ENCODE results near the gene C14orf132. TPM values are rescaled to one million over a fixed set of nuclear protein-coding genes. Genes with fewer than 3 reads are reported as not detected.

Gene C14orf132
- total RNA-seq, 1 donor from 2014 or later, result 8.0 TPM

GRCh38 chr14:96121660-96122395 lies 82.7 kb downstream of the C14orf132 start:
- H3K27me3 Mint-ChIP-seq (ENCODE audit: low read depth, unreplicated experiment), result peaks cover 5% of the 10 kb centered on the region
- Histone ChIP-seq H3K27me3 (ENCODE audit: insufficient read depth, low read length) (no peaks in the 10 kb centered on the region), H3K4me3 (ENCODE audit: insufficient read depth, low read depth, low read length) (no peak overlapping the region), H3K9me3 (ENCODE audit: insufficient read depth, low read depth, low read length) (no peaks in the 10 kb centered on the region), H3K4me1 (ENCODE audit: insufficient read depth, low read length) (peaks cover 5% of the 10 kb centered on the region), H4K20me1 (ENCODE audit: insufficient read depth, low read length) (no peaks in the 10 kb centered on the region), H3K4me2 (ENCODE audit: low read length) (peak overlapping the region; percentile 17), H3K9ac (ENCODE audit: low read length) (no peak overlapping the region), H3K36me3 (ENCODE audit: insufficient read depth, low read length) (no peaks in the 10 kb centered on the region), H3K27ac (ENCODE audit: low read depth, low read length) (peak overlapping the region; percentile 11), H3K79me2 (ENCODE audit: insufficient read depth, low read length) (no peaks in the 10 kb centered on the region), H2AFZ (ENCODE audit: low read depth, low read length) (no peak overlapping the region)
- H3K9me3 Mint-ChIP-seq (ENCODE audit: unreplicated experiment), result no peaks in the 10 kb centered on the region
- FAIRE-seq, result no peak
- no peak overlapping the region for H3K4me3 Mint-ChIP-seq (ENCODE audit: unreplicated experiment)
- peaks cover 31% of the 10 kb centered on the region for H3K4me1 Mint-ChIP-seq (ENCODE audit: low read depth, unreplicated experiment)
- TF ChIP-seq EZH2 (IDR thresholded peaks at IDR 0.05; ENCODE audit: insufficient read depth, low read length) (no peak), CTCF (IDR thresholded peaks at IDR 0.05; ENCODE audit: insufficient read depth, low read depth, low read length) (no peak)
- DNase-seq (ENCODE audit: low read depth), result peak; percentile 71
- H3K27ac Mint-ChIP-seq (ENCODE audit: unreplicated experiment), result peak overlapping the region; percentile 62
- no peaks in the 10 kb centered on the region for H3K36me3 Mint-ChIP-seq (ENCODE audit: low read depth, unreplicated experiment)

- no peak for FAIRE-seq
- TF ChIP-seq CTCF (IDR thresholded peaks at IDR 0.05; ENCODE audit: insufficient read depth, low read depth, low read length), result no peak
- TF ChIP-seq EZH2 (IDR thresholded peaks at IDR 0.05; ENCODE audit: insufficient read depth, low read length), result no peak
- Histone ChIP-seq H3K9ac (ENCODE audit: low read length) (no peak overlapping the region), H3K27ac (ENCODE audit: low read depth, low read length) (peak overlapping the region; percentile 11), H3K9me3 (ENCODE audit: insufficient read depth, low read depth, low read length) (no peaks in the 10 kb centered on the region), H3K4me1 (ENCODE audit: insufficient read depth, low read length) (peaks cover 5% of the 10 kb centered on the region), H3K4me3 (ENCODE audit: insufficient read depth, low read depth, low read length) (no peak overlapping the region), H3K36me3 (ENCODE audit: insufficient read depth, low read length) (no peaks in the 10 kb centered on the region), H3K79me2 (ENCODE audit: insufficient read depth, low read length) (no peaks in the 10 kb centered on the region), H3K4me2 (ENCODE audit: low read length) (peak overlapping the region; percentile 17), H3K27me3 (ENCODE audit: insufficient read depth, low read length) (no peaks in the 10 kb centered on the region), H2AFZ (ENCODE audit: low read depth, low read length) (no peak overlapping the region), H4K20me1 (ENCODE audit: insufficient read depth, low read length) (no peaks in the 10 kb centered on the region)
- Mint-ChIP-seq H3K9me3 (ENCODE audit: unreplicated experiment) (no peaks in the 10 kb centered on the region), H3K27me3 (ENCODE audit: low read depth, unreplicated experiment) (peaks cover 5% of the 10 kb centered on the region), H3K4me1 (ENCODE audit: low read depth, unreplicated experiment) (peaks cover 25% of the 10 kb centered on the region), H3K4me3 (ENCODE audit: unreplicated experiment) (no peak overlapping the region), H3K27ac (ENCODE audit: unreplicated experiment) (no peak overlapping the region), H3K36me3 (ENCODE audit: low read depth, unreplicated experiment) (no peaks in the 10 kb centered on the region)
- peak; percentile 18 for DNase-seq (ENCODE audit: low read depth)
Observed at GRCh38 chr14:96122496-96122895, 83.3 kb downstream of the C14orf132 start.

- no peak for DNase-seq (ENCODE audit: low read depth)
- Histone ChIP-seq H3K4me3 (ENCODE audit: insufficient read depth, low read depth, low read length) (no peak overlapping the region), H2AFZ (ENCODE audit: low read depth, low read length) (no peak overlapping the region), H3K36me3 (ENCODE audit: insufficient read depth, low read length) (no peaks in the 10 kb centered on the region), H4K20me1 (ENCODE audit: insufficient read depth, low read length) (no peaks in the 10 kb centered on the region), H3K4me1 (ENCODE audit: insufficient read depth, low read length) (peaks cover 5% of the 10 kb centered on the region), H3K79me2 (ENCODE audit: insufficient read depth, low read length) (no peaks in the 10 kb centered on the region), H3K27ac (ENCODE audit: low read depth, low read length) (no peak overlapping the region), H3K27me3 (ENCODE audit: insufficient read depth, low read length) (no peaks in the 10 kb centered on the region), H3K9me3 (ENCODE audit: insufficient read depth, low read depth, low read length) (no peaks in the 10 kb centered on the region), H3K9ac (ENCODE audit: low read length) (no peak overlapping the region), H3K4me2 (ENCODE audit: low read length) (no peak overlapping the region)
- FAIRE-seq, result no peak
- Mint-ChIP-seq H3K27ac (ENCODE audit: unreplicated experiment) (no peak overlapping the region), H3K4me3 (ENCODE audit: unreplicated experiment) (no peak overlapping the region), H3K9me3 (ENCODE audit: unreplicated experiment) (no peaks in the 10 kb centered on the region), H3K27me3 (ENCODE audit: low read depth, unreplicated experiment) (peaks cover 13% of the 10 kb centered on the region), H3K36me3 (ENCODE audit: low read depth, unreplicated experiment) (no peaks in the 10 kb centered on the region), H3K4me1 (ENCODE audit: low read depth, unreplicated experiment) (peaks cover 22% of the 10 kb centered on the region)
- TF ChIP-seq CTCF (IDR thresholded peaks at IDR 0.05; ENCODE audit: insufficient read depth, low read depth, low read length) (no peak), EZH2 (IDR thresholded peaks at IDR 0.05; ENCODE audit: insufficient read depth, low read length) (no peak)
Observed at GRCh38 chr14:96125536-96125935, 86.4 kb downstream of the C14orf132 start.

Measured in astrocyte (in vitro differentiated cells and primary cell).